ENCODE data around the gene GK2. TPM values are rescaled to one million over a fixed set of nuclear protein-coding genes. Genes with fewer than 3 reads are reported as not detected.

GK2 gene
- not detected for total RNA-seq (ENCODE audit: unreplicated experiment)
- long read RNA-seq = 0 reads

- Mint-ChIP-seq H3K4me3 (ENCODE audit: unreplicated experiment) (no peak within 1 kb of the TSS), H3K9me3 (ENCODE audit: unreplicated experiment) (no peaks in the 10 kb centered on the region), H3K27me3 (ENCODE audit: unreplicated experiment) (peaks cover 3% of the 10 kb centered on the region), H3K36me3 (ENCODE audit: unreplicated experiment) (peaks cover 5% of the 10 kb centered on the region), H3K27ac (ENCODE audit: unreplicated experiment) (no peak within 1 kb of the TSS), H3K4me1 (ENCODE audit: low read depth, unreplicated experiment) (peaks cover 1% of the 10 kb centered on the region)
- TF ChIP-seq CTCF (IDR thresholded peaks at IDR 0.05; ENCODE audit: partially characterized antibody, unreplicated experiment) = no peak
- DNase-seq = no peak
Observed at GRCh38 chr4:79408063-79408462, at the start of gene GK2. Gene GK2, minus strand, starts transcription at chr4:79408228. Its CDS starts 28 bp downstream, at chr4:79408200.

- H3K27ac Mint-ChIP-seq (ENCODE audit: unreplicated experiment) = no peak overlapping the region
- no peaks in the 10 kb centered on the region for H3K27me3 Mint-ChIP-seq (ENCODE audit: unreplicated experiment)
- no peak for DNase-seq
- peaks cover 6% of the 10 kb centered on the region for H3K4me1 Mint-ChIP-seq (ENCODE audit: low read depth, unreplicated experiment)
- no peak overlapping the region for H3K4me3 Mint-ChIP-seq (ENCODE audit: unreplicated experiment)
- TF ChIP-seq CTCF (IDR thresholded peaks at IDR 0.05; ENCODE audit: partially characterized antibody, unreplicated experiment) = no peak
- peaks cover 2% of the 10 kb centered on the region for H3K9me3 Mint-ChIP-seq (ENCODE audit: unreplicated experiment)
- H3K36me3 Mint-ChIP-seq (ENCODE audit: unreplicated experiment) = no peaks in the 10 kb centered on the region
Observed at GRCh38 chr4:79455216-79455615, 47.2 kb upstream of the GK2 start.

- H3K27me3 Mint-ChIP-seq (ENCODE audit: unreplicated experiment) = no peaks in the 10 kb centered on the region
- H3K27ac Mint-ChIP-seq (ENCODE audit: unreplicated experiment) = no peak overlapping the region
- H3K4me1 Mint-ChIP-seq (ENCODE audit: low read depth, unreplicated experiment) = peaks cover 8% of the 10 kb centered on the region
- no peak overlapping the region for H3K4me3 Mint-ChIP-seq (ENCODE audit: unreplicated experiment)
- no peaks in the 10 kb centered on the region for H3K36me3 Mint-ChIP-seq (ENCODE audit: unreplicated experiment)
- peaks cover 2% of the 10 kb centered on the region for H3K9me3 Mint-ChIP-seq (ENCODE audit: unreplicated experiment)
- no peak for TF ChIP-seq CTCF (IDR thresholded peaks at IDR 0.05; ENCODE audit: partially characterized antibody, unreplicated experiment)
- DNase-seq = no peak
Observed at GRCh38 chr4:79454656-79455055, 46.6 kb upstream of the GK2 start.

- no peaks in the 10 kb centered on the region for H3K27me3 Mint-ChIP-seq (ENCODE audit: unreplicated experiment)
- H3K36me3 Mint-ChIP-seq (ENCODE audit: unreplicated experiment) = no peaks in the 10 kb centered on the region
- H3K27ac Mint-ChIP-seq (ENCODE audit: unreplicated experiment) = no peak overlapping the region
- H3K9me3 Mint-ChIP-seq (ENCODE audit: unreplicated experiment) = no peaks in the 10 kb centered on the region
- no peak for TF ChIP-seq CTCF (IDR thresholded peaks at IDR 0.05; ENCODE audit: partially characterized antibody, unreplicated experiment)
- no peak overlapping the region for H3K4me3 Mint-ChIP-seq (ENCODE audit: unreplicated experiment)
- no peak for DNase-seq
- H3K4me1 Mint-ChIP-seq (ENCODE audit: low read depth, unreplicated experiment) = peaks cover 15% of the 10 kb centered on the region
Observed at GRCh38 chr4:79450053-79450452, 42.0 kb upstream of the GK2 start.

GRCh38 chr4:79446145-79446544 lies 38.1 kb upstream of the GK2 start:
- no peak for TF ChIP-seq CTCF (IDR thresholded peaks at IDR 0.05; ENCODE audit: partially characterized antibody, unreplicated experiment)
- Mint-ChIP-seq H3K27me3 (ENCODE audit: unreplicated experiment) (no peaks in the 10 kb centered on the region), H3K4me3 (ENCODE audit: unreplicated experiment) (no peak overlapping the region), H3K36me3 (ENCODE audit: unreplicated experiment) (no peaks in the 10 kb centered on the region), H3K4me1 (ENCODE audit: low read depth, unreplicated experiment) (peaks cover 12% of the 10 kb centered on the region), H3K9me3 (ENCODE audit: unreplicated experiment) (no peaks in the 10 kb centered on the region), H3K27ac (ENCODE audit: unreplicated experiment) (no peak overlapping the region)
- no peak for DNase-seq
